SIG-M5 treated with dmso at 0.1 percent for 504 hours (cell line): ENCODE data around the gene SOX6.

Experiments
- DNase-seq: peaks from one replicate; lab custom pipeline; 2025; ENCODE audit not compliant: unreplicated experiment; lab: John Stamatoyannopoulos, UW

Gene SOX6

GRCh38 chr11:16009021-16009420 is 347.3 kb downstream of the SOX6 start:
- no peak for DNase-seq

- DNase-seq: no peak
Measured at GRCh38 chr11:16007514-16007913, 348.8 kb downstream of the SOX6 start.

GRCh38 chr11:16002942-16003341 is 353.4 kb downstream of the SOX6 start:
- no peak for DNase-seq

DNA sequence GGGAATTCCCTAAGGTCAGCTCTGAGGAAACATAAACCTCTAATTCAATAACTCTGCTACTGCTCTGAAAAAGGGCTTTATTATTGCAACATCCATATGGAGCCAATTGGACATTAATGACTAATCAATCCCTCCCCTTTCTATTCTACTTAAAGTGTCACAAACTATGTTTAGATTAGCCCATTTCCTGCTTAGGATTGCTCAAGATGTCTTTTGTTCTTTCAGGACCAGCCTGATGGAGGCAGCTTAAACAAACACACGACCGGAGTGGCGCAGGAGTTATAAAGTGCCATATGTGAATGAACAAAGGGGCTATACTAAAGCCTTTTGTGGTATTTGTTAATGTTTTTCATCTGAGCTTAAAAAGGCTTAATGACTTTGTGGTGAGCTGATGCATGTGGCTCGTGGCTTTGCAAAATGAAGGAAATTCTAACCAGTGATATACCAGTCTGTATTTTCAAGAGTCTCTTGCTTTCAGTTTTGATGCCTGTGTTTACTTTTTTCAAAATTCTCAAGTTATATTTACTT is 354.4 kb downstream of the SOX6 start:
- DNase-seq: peak; percentile 82

DNA sequence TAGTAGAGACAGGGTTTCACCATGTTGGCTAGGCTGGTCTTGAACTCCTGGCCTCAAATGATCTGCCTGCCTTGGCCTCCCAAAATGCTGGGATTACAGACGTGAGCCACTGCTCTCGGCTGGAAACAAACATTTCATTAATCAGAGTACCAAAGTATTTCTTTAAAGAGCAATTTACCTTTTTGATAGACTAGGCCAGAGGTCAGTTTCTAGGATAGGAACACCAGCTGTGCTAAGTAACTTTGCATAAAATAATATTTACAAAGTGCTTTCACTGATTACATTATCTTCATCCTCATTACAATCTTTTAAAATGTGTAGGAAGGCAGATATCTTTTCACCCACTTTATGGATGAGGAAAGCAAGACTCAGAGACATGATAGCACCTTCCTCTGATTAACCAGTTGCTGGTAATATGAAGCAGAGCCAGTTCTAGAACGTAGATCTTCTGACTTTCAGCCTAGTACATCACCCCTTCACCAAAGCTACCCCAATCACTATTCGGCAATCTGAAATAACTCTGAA is 355.2 kb downstream of the SOX6 start:
- DNase-seq: no peak

DNA sequence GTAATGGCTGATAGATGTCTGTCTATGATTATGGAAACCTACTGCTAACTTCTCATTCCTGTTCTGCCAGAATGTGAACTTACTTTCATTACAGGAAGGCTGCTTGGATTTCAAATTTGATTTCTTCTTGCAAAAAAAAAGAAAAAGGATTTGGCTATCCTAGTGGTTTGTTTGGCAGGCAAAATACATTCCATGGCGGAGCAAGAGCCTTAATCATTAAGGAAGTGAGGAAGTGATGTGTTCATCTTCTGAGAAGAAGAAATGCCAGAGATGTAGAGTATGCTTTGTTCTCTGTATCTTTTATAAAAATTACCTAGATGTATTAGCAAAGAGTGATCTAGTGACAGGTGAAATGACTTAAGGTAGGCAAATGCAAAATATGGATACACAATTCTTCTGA is 356.3 kb downstream of the SOX6 start:
- DNase-seq: no peak

- DNase-seq: no peak
Measured at GRCh38 chr11:15993345-15993744, 363.0 kb downstream of the SOX6 start.

DNA sequence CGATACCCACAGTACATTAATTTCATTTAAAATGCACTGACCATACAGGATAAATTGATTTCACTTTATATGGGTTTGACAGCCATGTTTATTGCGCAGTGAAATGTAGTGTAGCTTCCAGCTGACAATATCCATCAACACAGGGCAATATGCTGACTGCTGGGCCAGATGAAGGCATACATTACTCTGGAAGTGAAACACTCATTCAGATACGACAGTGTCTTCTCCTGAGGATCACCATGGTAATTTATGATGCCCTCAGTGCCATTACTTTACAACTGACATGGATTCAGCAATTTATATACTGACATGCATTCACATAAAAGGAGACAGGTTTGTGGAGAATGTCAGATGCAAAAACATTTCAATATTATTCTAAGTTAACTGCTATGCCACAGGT is 365.1 kb downstream of the SOX6 start:
- no peak for DNase-seq

DNA sequence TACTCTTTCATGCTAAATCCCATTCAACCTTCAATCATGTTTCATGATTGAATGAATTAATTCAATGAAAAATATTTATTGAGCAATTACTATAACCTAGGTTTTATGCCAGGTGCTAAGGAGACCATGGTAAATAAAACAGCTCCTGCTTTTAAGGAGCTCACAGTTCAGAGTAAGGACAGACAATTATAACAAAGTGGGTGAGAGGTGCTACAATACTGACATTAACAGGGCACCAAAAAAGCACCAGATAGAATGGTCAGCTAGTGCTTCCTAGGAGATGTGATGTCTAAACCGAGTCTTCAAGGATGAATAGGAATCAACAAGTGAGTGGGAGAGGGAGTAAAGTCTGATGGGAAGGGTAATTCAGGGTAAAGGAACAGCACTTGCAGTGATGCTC is 366.7 kb downstream of the SOX6 start:
- no peak for DNase-seq

DNA sequence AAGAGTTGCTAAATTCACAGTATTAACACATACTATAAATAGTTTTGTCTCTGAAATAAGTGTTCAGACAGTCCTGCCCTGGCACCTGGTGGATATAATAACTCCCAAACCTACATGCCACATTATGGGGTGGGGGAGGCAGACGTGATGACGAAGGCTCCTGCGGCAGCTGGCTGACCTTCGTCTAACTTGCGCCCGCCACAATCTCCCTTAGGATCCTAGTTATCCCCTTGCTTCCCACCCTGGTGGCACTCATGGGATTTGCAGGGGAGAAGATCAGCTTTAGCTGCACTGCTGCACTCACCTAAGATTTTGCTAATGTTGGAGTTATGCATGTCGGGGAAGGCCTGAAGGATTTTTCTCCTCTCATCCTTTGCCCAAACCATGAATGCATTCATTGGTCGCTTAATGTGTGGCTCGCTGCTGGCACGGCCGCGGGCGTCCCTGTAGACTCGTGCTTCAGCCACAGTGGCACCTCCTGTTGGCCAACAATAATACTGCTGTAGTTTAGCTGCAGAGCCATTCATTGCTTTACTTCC is 367.6 kb downstream of the SOX6 start:
- DNase-seq: no peak

DNA sequence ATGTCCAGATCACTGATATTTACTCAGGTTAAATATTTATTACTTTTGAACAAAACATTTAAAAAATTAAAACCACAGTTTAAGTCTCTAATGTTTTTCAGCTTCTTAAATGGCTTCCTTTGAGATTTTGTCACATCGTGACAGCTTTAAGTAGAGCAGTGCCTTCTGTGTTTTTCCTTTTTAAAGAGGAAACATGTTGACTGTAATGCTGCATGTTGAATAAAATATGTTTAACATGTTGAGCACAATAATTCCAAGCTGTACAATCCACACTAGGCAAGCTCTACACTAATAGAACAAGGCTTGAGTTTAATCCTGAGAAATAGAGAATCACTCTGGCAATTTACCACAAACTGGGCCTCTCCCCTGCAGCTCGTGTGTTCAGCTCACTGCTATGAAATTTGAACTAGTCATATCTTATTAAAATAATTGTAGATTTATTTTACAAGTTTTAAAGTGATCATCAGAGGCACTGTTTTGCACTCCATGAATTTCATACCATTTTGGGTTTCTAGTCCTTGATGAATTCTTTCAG is 368.3 kb downstream of the SOX6 start:
- DNase-seq: no peak

- DNase-seq: no peak
Measured at GRCh38 chr11:15987046-15987445, 369.3 kb downstream of the SOX6 start.

DNA sequence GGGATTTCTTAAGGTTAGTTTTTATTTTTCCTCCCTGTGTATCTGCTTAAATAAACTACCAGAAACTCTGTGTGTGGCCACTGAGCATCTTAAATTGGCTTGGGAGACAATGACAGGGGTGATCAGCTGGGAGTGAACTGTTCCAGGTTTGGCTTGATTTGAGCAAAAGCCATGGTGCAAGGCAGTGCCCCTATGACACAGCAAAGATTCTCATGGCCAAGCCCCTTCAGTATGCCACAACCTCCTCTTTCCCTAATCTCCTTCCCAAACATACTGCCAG is 370.5 kb downstream of the SOX6 start:
- DNase-seq: no peak

DNA sequence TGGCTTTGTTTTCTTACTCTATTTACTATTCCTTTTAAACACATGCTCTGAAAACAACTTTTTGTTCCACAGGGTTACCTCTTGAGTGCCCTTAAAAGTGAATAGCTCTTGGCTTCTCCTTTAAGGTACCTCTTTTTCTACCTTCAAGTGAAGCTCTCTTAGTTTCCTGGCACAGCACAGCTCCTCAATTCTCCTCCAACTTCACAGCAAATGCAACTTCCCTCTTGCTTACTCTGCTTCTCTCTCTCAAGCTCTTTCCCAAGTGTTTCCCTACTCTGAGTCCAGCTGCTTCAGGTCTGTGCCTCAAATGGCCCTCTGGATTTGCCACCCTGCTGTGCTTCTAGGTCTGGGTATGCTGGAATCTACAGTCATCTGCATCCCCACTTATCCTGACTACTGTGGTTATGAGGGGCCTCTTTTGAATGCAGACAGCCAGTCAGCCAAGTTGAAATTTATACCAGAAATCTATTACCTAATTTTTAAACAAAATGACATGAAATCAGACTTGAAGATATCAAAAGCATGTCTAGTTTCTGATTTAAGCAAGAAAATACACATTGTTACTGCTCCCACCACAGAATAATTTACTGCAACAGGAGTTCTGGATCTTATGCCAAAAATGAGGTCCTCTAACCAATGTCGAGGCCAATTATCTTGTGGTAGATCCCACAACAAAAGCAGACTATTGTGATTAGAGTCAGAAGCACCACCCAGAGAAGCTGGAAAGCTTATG is 371.1 kb downstream of the SOX6 start:
- no peak for DNase-seq

GRCh38 chr11:15981292-15981691 is 375.1 kb downstream of the SOX6 start:
- no peak for DNase-seq

- DNase-seq: no peak
Measured at GRCh38 chr11:15977116-15977515, 379.2 kb downstream of the SOX6 start.

DNA sequence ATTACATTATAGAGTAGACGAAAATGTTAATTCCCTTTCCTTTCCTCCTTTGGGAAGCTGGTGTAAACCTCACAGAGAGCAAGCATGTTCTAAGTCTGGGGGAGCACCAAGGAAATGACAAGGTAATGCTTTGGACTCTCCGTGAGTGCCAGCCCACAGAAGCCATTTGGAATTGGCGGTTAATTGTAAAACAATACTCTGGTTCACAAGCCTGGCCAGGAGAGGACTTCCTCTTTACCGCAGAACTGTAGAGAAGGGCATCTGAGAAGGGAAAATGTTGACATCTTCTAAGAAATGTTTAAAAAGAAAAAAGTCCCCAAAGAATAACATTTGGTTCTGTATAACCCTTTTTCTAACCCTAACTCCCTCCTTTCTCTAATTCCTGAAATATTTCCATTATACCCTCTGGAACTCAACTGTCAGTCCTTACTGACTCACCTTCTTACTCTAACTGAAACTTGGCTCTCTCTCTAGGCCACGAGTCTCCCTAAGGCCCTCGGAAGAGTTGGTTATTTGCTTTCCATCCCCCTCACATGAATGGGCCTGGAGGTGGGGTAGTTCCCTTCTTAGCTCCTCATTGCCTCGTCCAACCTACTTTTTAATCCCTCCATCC is 379.8 kb downstream of the SOX6 start:
- no peak for DNase-seq

GRCh38 chr11:15975742-15976141 is 380.6 kb downstream of the SOX6 start:
- DNase-seq: no peak

GRCh38 chr11:15972838-15973237 is 383.5 kb downstream of the SOX6 start:
- no peak for DNase-seq

DNA sequence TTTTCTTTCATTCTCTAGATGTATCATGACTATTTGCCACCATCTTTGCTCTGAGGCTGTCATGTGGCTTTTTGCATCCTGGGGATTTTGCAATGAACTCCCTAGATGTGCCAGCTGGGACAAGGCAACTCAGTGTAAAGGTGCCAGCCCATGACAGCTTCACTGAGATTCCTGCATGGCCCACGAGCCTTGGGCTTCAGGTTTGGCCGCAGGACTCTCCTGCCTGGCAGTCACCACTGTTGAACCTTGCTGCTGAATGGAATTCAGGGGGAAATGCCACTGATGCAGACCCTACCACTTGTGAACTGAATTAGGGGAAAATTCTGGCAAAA is 385.2 kb downstream of the SOX6 start:
- no peak for DNase-seq

GRCh38 chr11:15970506-15971214 is 385.7 kb downstream of the SOX6 start:
- DNase-seq: no peak
